Endometrial microvascular endothelial cells (primary cell): Measurements from ENCODE around the gene SPINK1. TPM values are rescaled to one million over a fixed set of nuclear protein-coding genes. Genes with fewer than 3 reads are reported as not detected.
"Not testable (repeated sequence)": the region's sequence is repeated elsewhere in the genome, so short reads cannot be mapped to it uniquely, and the experiment has no call there.

Experiments used
- in situ Hi-C: cut with HindIII; loops from 2 replicates; pipeline ENCODE4 v1.10.0; 2017; ENCODE audit warnings: low sequenced_read_pairs, low pct_unique_long_range_greater_than_20kb; ENCODE audit errors: inconsistent ontology term
- total RNA-seq: library from RNA; depleted of rRNA; stranded (reverse); fragments of >200 nt; gene quantifications from one replicate; pipeline ENCODE4 v1.2.3, GENCODE V29; 2015; ENCODE audit errors: inconsistent ontology term

The SPINK1 gene
- total RNA-seq, 1 donor from 2014 or later = not detected

GRCh38 chr5:147819261-147819770, 12.2 kb downstream of the SPINK1 start:
- in situ Hi-C loops = no loop called here

GRCh38 chr5:147818290-147818689, 13.2 kb downstream of the SPINK1 start:
- in situ Hi-C loops = no loop called here

- in situ Hi-C loops = no loop called here
Observed at GRCh38 chr5:147813696-147814095, 17.8 kb downstream of the SPINK1 start.

GRCh38 chr5:147809830-147810666, 21.4 kb downstream of the SPINK1 start:
- in situ Hi-C loops = no loop called here

GRCh38 chr5:147805030-147805454, 26.4 kb downstream of the SPINK1 start:
- in situ Hi-C loops = no loop called here

- in situ Hi-C loops = no loop called here
Observed at GRCh38 chr5:147804334-147804733, 27.1 kb downstream of the SPINK1 start.

GRCh38 chr5:147803926-147804325, 27.5 kb downstream of the SPINK1 start:
- in situ Hi-C loops = no loop called here

GRCh38 chr5:147803161-147803560, 28.3 kb downstream of the SPINK1 start:
- in situ Hi-C loops = not testable (repeated sequence)

GRCh38 chr5:147801461-147801860, 30.0 kb downstream of the SPINK1 start:
- in situ Hi-C loops = no loop called here

- in situ Hi-C loops = no loop called here
Observed at GRCh38 chr5:147800491-147800890, 31.0 kb downstream of the SPINK1 start.

- in situ Hi-C loops = no loop called here
Observed at GRCh38 chr5:147796556-147797308, 34.7 kb downstream of the SPINK1 start.

GRCh38 chr5:147791181-147791580, 40.3 kb downstream of the SPINK1 start:
- in situ Hi-C loops = no loop called here

GRCh38 chr5:147789820-147790219, 41.7 kb downstream of the SPINK1 start:
- in situ Hi-C loops = no loop called here

GRCh38 chr5:147788023-147788422, 43.4 kb downstream of the SPINK1 start:
- in situ Hi-C loops = no loop called here

GRCh38 chr5:147786142-147786541, 45.3 kb downstream of the SPINK1 start:
- in situ Hi-C loops = no loop called here

GRCh38 chr5:147784146-147784987, 47.1 kb downstream of the SPINK1 start:
- in situ Hi-C loops = no loop called here

GRCh38 chr5:147782110-147783028, 49.1 kb downstream of the SPINK1 start, which contains the start of gene JAKMIP2:
Gene JAKMIP2, minus strand, starts transcription at chr5:147782728. Its CDS starts 110,922 bp downstream, at chr5:147671806.
- in situ Hi-C loops = no loop called here
